HG03196 (cell line): Measurements from ENCODE around the gene CRYGN.

Experiments used
- ATAC-seq: cut with Tn5 transposase; IDR thresholded peaks from one replicate; pipeline ENCODE4 v1.9.1; 2021; ENCODE audit not compliant: unreplicated experiment

Gene CRYGN

GRCh38 chr7:151408839-151409666, 30.9 kb downstream of the CRYGN start:
- ATAC-seq = peak; percentile 52

- no peak for ATAC-seq
Measured at GRCh38 chr7:151408498-151408838, 31.5 kb downstream of the CRYGN start.

- no peak for ATAC-seq
Measured at GRCh38 chr7:151406886-151407583, 32.9 kb downstream of the CRYGN start.

GRCh38 chr7:151406051-151406875, 33.7 kb downstream of the CRYGN start:
- no peak for ATAC-seq

- no peak for ATAC-seq
Measured at GRCh38 chr7:151405588-151405987, 34.4 kb downstream of the CRYGN start.

- no peak for ATAC-seq
Measured at GRCh38 chr7:151405056-151405455, 34.9 kb downstream of the CRYGN start.

GRCh38 chr7:151404216-151405011, 35.5 kb downstream of the CRYGN start:
- no peak for ATAC-seq

GRCh38 chr7:151403764-151404163, 36.2 kb downstream of the CRYGN start:
- ATAC-seq = no peak

GRCh38 chr7:151402029-151402835, 37.7 kb downstream of the CRYGN start:
- no peak for ATAC-seq

- ATAC-seq = peak; percentile 62
Measured at GRCh38 chr7:151400626-151401315, 39.2 kb downstream of the CRYGN start.

- no peak for ATAC-seq
Measured at GRCh38 chr7:151399906-151400305, 40.0 kb downstream of the CRYGN start.

GRCh38 chr7:151399305-151399601, 40.7 kb downstream of the CRYGN start:
- ATAC-seq = no peak

- ATAC-seq = no peak
Measured at GRCh38 chr7:151398446-151399304, 41.3 kb downstream of the CRYGN start.

GRCh38 chr7:151397026-151397425, 42.9 kb downstream of the CRYGN start:
- no peak for ATAC-seq

GRCh38 chr7:151396328-151396970, 43.5 kb downstream of the CRYGN start:
- ATAC-seq = no peak

- ATAC-seq = no peak
Measured at GRCh38 chr7:151395036-151395367, 44.9 kb downstream of the CRYGN start.

- ATAC-seq = no peak
Measured at GRCh38 chr7:151394076-151395035, 45.6 kb downstream of the CRYGN start.
